Neural cell (in vitro differentiated cells): ENCODE measurements around the gene OR10K2. TPM values are rescaled to one million over a fixed set of nuclear protein-coding genes. Genes with fewer than 3 reads are reported as not detected.

Source experiments
- H2AFZ ChIP-seq: fragments of 200-600, 300-800 bp; sonication (generic), shearing (Covaris generic); 2 replicates; pipeline ENCODE4 v1.6.0; 2014; ENCODE audit warnings: low read depth, mild to moderate bottlenecking, antibody characterized with exemption, low read length, moderate library complexity
- H3F3A ChIP-seq: fragments of 200-600 bp; shearing (Covaris generic); 2 replicates; pipeline ENCODE4 v1.6.1; 2016; ENCODE audit warnings: mild to moderate bottlenecking, moderate library complexity, mixed read lengths, antibody characterized with exemption, low read length; ENCODE audit not compliant: insufficient read depth, poor library complexity, severe bottlenecking
- H3K27ac ChIP-seq: fragments of 200-600, 300-800 bp; sonication (generic), shearing (Covaris generic); 2 replicates; pipeline ENCODE4 v1.5.1; 2014; ENCODE audit warnings: mild to moderate bottlenecking, low read length, moderate library complexity
- H3K27me3 ChIP-seq: fragments of 300-800, 200-600 bp; sonication (generic), shearing (Covaris generic); 2 replicates; pipeline ENCODE4 v1.6.0; 2014; ENCODE audit warnings: mild to moderate bottlenecking, low read depth, low read length, moderate library complexity; ENCODE audit not compliant: insufficient read depth
- H3K36me3 ChIP-seq: fragments of 300-800, 200-600 bp; sonication (generic), shearing (Covaris generic); 2 replicates; pipeline ENCODE4 v1.5.1; 2014; ENCODE audit warnings: mild to moderate bottlenecking, antibody characterized with exemption, low read length, moderate library complexity; ENCODE audit not compliant: insufficient read depth
- H3K4me2 ChIP-seq: fragments of 300-800, 200-600 bp; sonication (generic), shearing (Covaris generic); 2 replicates; pipeline ENCODE4 v1.6.0; 2014; ENCODE audit warnings: mild to moderate bottlenecking, low read length
- H3K4me3 ChIP-seq: fragments of 300-800, 200-600 bp; sonication (generic), shearing (Covaris generic); 2 replicates; pipeline ENCODE4 v1.5.1; 2014; ENCODE audit warnings: mild to moderate bottlenecking, low read length, moderate library complexity
- H3K79me2 ChIP-seq: fragments of 200-600 bp; shearing (Covaris generic); replicated peaks from 2 replicates; pipeline ENCODE4 v1.6.0; 2014; ENCODE audit warnings: mild to moderate bottlenecking, low read length, moderate library complexity; ENCODE audit not compliant: insufficient read depth
- H3K9ac ChIP-seq: fragments of 300-800, 200-600 bp; sonication (generic), shearing (Covaris generic); 2 replicates; pipeline ENCODE4 v1.6.1; 2016; ENCODE audit warnings: mild to moderate bottlenecking, low read length, mixed read lengths
- H3K9me2 ChIP-seq: fragments of 200-600 bp; shearing (Covaris generic); 2 replicates; pipeline ENCODE4 v1.6.1; 2016; ENCODE audit warnings: mild to moderate bottlenecking, low read length, mixed read lengths; ENCODE audit not compliant: insufficient read depth
- H3K9me3 ChIP-seq: fragments of 200-600, 300-800 bp; sonication (generic), shearing (Covaris generic); 2 replicates; pipeline ENCODE4 v1.6.1; 2016; ENCODE audit warnings: mild to moderate bottlenecking, mixed run types, low read length, moderate library complexity, mixed read lengths
- H4K20me1 ChIP-seq: fragments of 200-600 bp; shearing (Covaris generic); 2 replicates; pipeline ENCODE4 v1.6.1; 2016; ENCODE audit warnings: mild to moderate bottlenecking, mixed run types; ENCODE audit not compliant: insufficient read depth
- CTCF ChIP-seq: fragments of 450-650 bp; IDR thresholded peaks from 2 replicates; pipeline ENCODE4 v1.5.1; 2014; ENCODE audit warnings: antibody characterized with exemption, mild to moderate bottlenecking, moderate library complexity; ENCODE audit not compliant: poor library complexity, severe bottlenecking
- EP300 ChIP-seq: fragments of 450-650 bp; conservative IDR thresholded peaks from 2 replicates; pipeline ENCODE4 v1.6.1; 2014; ENCODE audit warnings: antibody characterized with exemption, mild to moderate bottlenecking, moderate library complexity; ENCODE audit not compliant: poor library complexity, severe bottlenecking
- EZH2 ChIP-seq: fragments of 200-600, 300-800 bp; shearing (Covaris generic), sonication (generic); IDR thresholded peaks from 2 replicates; pipeline ENCODE4 v1.6.1; 2014; ENCODE audit warnings: antibody characterized with exemption, low read length, borderline replicate concordance, mild to moderate bottlenecking; ENCODE audit not compliant: insufficient read depth, poor library complexity, severe bottlenecking
- MXI1 ChIP-seq: fragments of 450-650 bp; conservative IDR thresholded peaks from 2 replicates; pipeline ENCODE4 v1.6.1; 2014; ENCODE audit warnings: antibody characterized with exemption, mild to moderate bottlenecking; ENCODE audit not compliant: poor library complexity, severe bottlenecking
- POLR2AphosphoS5 ChIP-seq: IDR thresholded peaks from 2 replicates; pipeline ENCODE4 v1.6.1; 2012
- RAD21 ChIP-seq: fragments of 450-650 bp; conservative IDR thresholded peaks from 2 replicates; pipeline ENCODE4 v1.6.1; 2014; ENCODE audit warnings: antibody characterized with exemption, mild to moderate bottlenecking, moderate library complexity
- REST ChIP-seq: IDR thresholded peaks from 2 replicates; pipeline ENCODE4 v1.6.1; 2012; ENCODE audit warnings: borderline replicate concordance
- SMC3 ChIP-seq: fragments of 450-650 bp; conservative IDR thresholded peaks from 2 replicates; pipeline ENCODE4 v1.6.1; 2014; ENCODE audit warnings: antibody characterized with exemption, mild to moderate bottlenecking, moderate library complexity; ENCODE audit not compliant: poor library complexity
- TAF1 ChIP-seq: IDR thresholded peaks from 2 replicates; pipeline ENCODE4 v1.6.1; 2012; ENCODE audit warnings: low read depth
- polyA plus RNA-seq: library from polyadenylated mRNA; depleted of rRNA; stranded (reverse); fragments of >200 nt; gene quantifications from 2 replicates; pipeline ENCODE4 v1.2.3, GENCODE V29; 2014

The OR10K2 gene
- polyA plus RNA-seq, 1 donor from 2014 or later: not detected

DNA sequence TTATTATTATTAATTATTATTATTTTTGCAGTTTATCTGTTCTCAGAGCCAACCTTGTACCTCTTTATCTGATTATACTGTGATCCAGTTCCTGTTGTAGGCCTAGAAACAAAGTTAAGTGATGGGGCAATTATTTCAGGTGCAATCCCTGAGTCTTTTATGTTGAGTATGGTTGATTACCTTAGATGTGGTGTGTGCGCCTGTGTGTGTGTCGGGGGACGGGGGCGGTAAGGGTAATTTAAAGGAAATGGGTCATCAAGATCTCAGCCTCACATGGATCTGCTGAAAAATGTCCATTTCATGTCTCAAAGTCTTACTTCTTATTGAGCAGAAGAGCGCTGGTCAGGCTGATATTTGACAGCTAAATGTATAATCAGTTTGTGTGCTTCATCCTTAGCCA is 18.9 kb downstream of the OR10K2 start:
- Histone ChIP-seq H3K4me2 (no peak overlapping the region), H2AFZ (no peak overlapping the region), H3K27ac (no peak overlapping the region), H3K9ac (no peak overlapping the region), H3K79me2 (no peaks in the 10 kb centered on the region), H3K36me3 (no peaks in the 10 kb centered on the region), H3F3A (no peaks in the 10 kb centered on the region), H4K20me1 (no peaks in the 10 kb centered on the region), H3K4me3 (no peak overlapping the region), H3K9me3 (no peaks in the 10 kb centered on the region), H3K27me3 (no peaks in the 10 kb centered on the region), H3K9me2 (no peaks in the 10 kb centered on the region)
- TF ChIP-seq RAD21: no peak
- TF ChIP-seq SMC3: no peak

DNA sequence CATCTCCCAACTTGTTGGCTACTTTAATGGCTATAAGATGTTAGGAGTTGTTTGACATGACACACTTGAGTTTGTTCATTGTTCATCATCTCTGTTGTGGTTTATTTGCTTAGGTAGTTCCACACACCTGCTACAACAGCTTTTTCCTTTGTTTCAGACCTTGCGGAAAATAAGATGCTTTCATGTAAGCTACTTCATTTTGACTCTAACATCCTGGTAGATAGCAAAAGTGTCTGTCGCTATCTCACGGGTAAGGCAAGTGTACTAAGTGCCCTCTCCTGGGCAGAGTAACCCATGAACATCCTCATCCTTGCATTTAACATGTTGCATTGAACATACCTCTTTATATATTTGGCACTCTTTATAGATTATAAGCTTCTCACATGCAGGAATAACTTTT is 25.2 kb downstream of the OR10K2 start:
- H3K4me3 ChIP-seq: no peak overlapping the region
- no peaks in the 10 kb centered on the region for H3K79me2 ChIP-seq
- H2AFZ ChIP-seq: no peak overlapping the region
- H3K27ac ChIP-seq: no peak overlapping the region
- H3K9me3 ChIP-seq: no peaks in the 10 kb centered on the region
- no peaks in the 10 kb centered on the region for H3F3A ChIP-seq
- H3K4me2 ChIP-seq: no peak overlapping the region
- TF ChIP-seq SMC3 (no peak), EP300 (no peak), MXI1 (no peak), REST (no peak), CTCF (no peak), RAD21 (no peak), POLR2AphosphoS5 (no peak), TAF1 (no peak), EZH2 (no peak)
- no peaks in the 10 kb centered on the region for H3K36me3 ChIP-seq
- no peaks in the 10 kb centered on the region for H3K27me3 ChIP-seq
- H3K9ac ChIP-seq: no peak overlapping the region
- H3K9me2 ChIP-seq: no peaks in the 10 kb centered on the region
- H4K20me1 ChIP-seq: no peaks in the 10 kb centered on the region
